Lower lobe of right lung (tissue), 2 donors: Measurements from ENCODE around the gene SMG6. TPM values are rescaled to one million over a fixed set of nuclear protein-coding genes. Genes with fewer than 3 reads are reported as not detected.

Source experiments
- ATAC-seq, 2 donors: fragments of 200-7000 bp; cut with Tn5 transposase; one replicate each; pipeline ENCODE4 v1.9.1; 2020 to 2022; ENCODE audit warnings: mild to moderate bottlenecking in 2 of 2, moderate library complexity in 2 of 2
- DNase-seq: peaks from one replicate; pipeline ENCODE4 v3.0.0-alpha.2; 2020
- H3K27ac ChIP-seq: fragments of 200-600 bp; one replicate; pipeline ENCODE4 v1.8.0; 2022
- H3K27me3 ChIP-seq: fragments of 200-600 bp; one replicate; pipeline ENCODE4 v1.8.0; 2022; ENCODE audit warnings: low read depth
- H3K36me3 ChIP-seq: fragments of 200-600 bp; one replicate; pipeline ENCODE4 v1.8.0; 2022; ENCODE audit warnings: mild to moderate bottlenecking
- H3K4me1 ChIP-seq: fragments of 200-600 bp; one replicate; pipeline ENCODE4 v1.8.0; 2022
- H3K4me3 ChIP-seq: fragments of 200-600 bp; one replicate; pipeline ENCODE4 v1.8.0; 2022; ENCODE audit warnings: mild to moderate bottlenecking
- H3K9me3 ChIP-seq: fragments of 200-600 bp; one replicate; pipeline ENCODE4 v1.8.0; 2022
- CTCF ChIP-seq: fragments of 200-600 bp; IDR thresholded peaks from one replicate; pipeline ENCODE4 v1.8.0; 2022; ENCODE audit warnings: antibody characterized with exemption, mild to moderate bottlenecking
- intact Hi-C: fragments of 100-400 bp; cut with DNase I; formaldehyde crosslinking; loops from one replicate; pipeline ENCODE4 v1.11.0; 2022
- total RNA-seq: library from RNA; stranded (reverse); fragmentation: NEBNext Ultra II Directional; extraction: Animal tissue kit (Norgen Biotek cat#: 25700); gene quantifications from one replicate; pipeline ENCODE4 v1.2.1, GENCODE V29; 2021
- donor health status: DM: no; HTN: yes; CAD: no; lungs with severe emphysema.

The SMG6 gene
- total RNA-seq, 1 donor from 2014 or later: 33.8 TPM

- Histone ChIP-seq H3K9me3 (no peaks in the 10 kb centered on the region), H3K27me3 (peaks cover 29% of the 10 kb centered on the region), H3K4me1 (peaks cover 83% of the 10 kb centered on the region), H3K4me3 (peak overlapping the region; percentile 44), H3K27ac (peak overlapping the region; percentile 87), H3K36me3 (peaks cover 29% of the 10 kb centered on the region)
- ATAC-seq (no peak), DNase-seq (no peak)
- intact Hi-C loops: loop anchor here (5.0 kb wide), 1 partner anchor 184 kb away; no protein-coding TSS in a partner anchor
- TF ChIP-seq CTCF: no peak
These were observed 245.6 kb downstream of the SMG6 start for GRCh38 chr17:2057760-2058585.

- Histone ChIP-seq H3K36me3 (peaks cover 29% of the 10 kb centered on the region), H3K4me1 (peaks cover 76% of the 10 kb centered on the region), H3K9me3 (no peaks in the 10 kb centered on the region), H3K27me3 (peaks cover 29% of the 10 kb centered on the region), H3K4me3 (peak overlapping the region; percentile 67), H3K27ac (peak overlapping the region; percentile 87)
- no peak for TF ChIP-seq CTCF
- no peak for DNase-seq
- no peak for ATAC-seq
- intact Hi-C loops: loop anchor here (5.0 kb wide), 1 partner anchor 185 kb away; no protein-coding TSS in a partner anchor
These were observed 246.3 kb downstream of the SMG6 start for GRCh38 chr17:2057175-2057759.

- Histone ChIP-seq H3K27me3 (peaks cover 30% of the 10 kb centered on the region), H3K9me3 (no peaks in the 10 kb centered on the region), H3K4me1 (peaks cover 68% of the 10 kb centered on the region), H3K27ac (peak overlapping the region; percentile 87), H3K36me3 (peaks cover 27% of the 10 kb centered on the region), H3K4me3 (peak overlapping the region; percentile 67)
- intact Hi-C loops: loop anchor here (5.0 kb wide), 1 partner anchor 186 kb away; no protein-coding TSS in a partner anchor
- no peak for TF ChIP-seq CTCF
- DNase-seq (peak; percentile 60), ATAC-seq (no peak)
These were observed 247.1 kb downstream of the SMG6 start for GRCh38 chr17:2056206-2057174.

- Histone ChIP-seq H3K27ac (peak overlapping the region; percentile 87), H3K27me3 (peaks cover 39% of the 10 kb centered on the region), H3K4me3 (peak overlapping the region; percentile 67), H3K9me3 (no peaks in the 10 kb centered on the region), H3K4me1 (peaks cover 67% of the 10 kb centered on the region), H3K36me3 (peaks cover 18% of the 10 kb centered on the region)
- intact Hi-C loops: loop anchor here (5.0 kb wide), 1 partner anchor 187 kb away; no protein-coding TSS in a partner anchor
- no peak for TF ChIP-seq CTCF
- DNase-seq (no peak), ATAC-seq (peak in 1 of 2 donors; percentile 2)
These were observed 248.0 kb downstream of the SMG6 start for GRCh38 chr17:2055292-2056205.
